Peyer's patch (tissue), 4 donors: ENCODE measurements around the gene NGB.

Experiments
- CTCF ChIP-seq, 6 experiments: fragments of 450-650 bp in 4 of 6; fragments of 200-600 bp in 2 of 6; sonication (generic) in 1 of 6; IDR thresholded peaks; one replicate each; pipeline ENCODE4 v1.5.1; 2017 to 2019; ENCODE audit warnings: antibody characterized with exemption in 6 of 6, mild to moderate bottlenecking in 3 of 6, moderate library complexity in 1 of 6
- POLR2A ChIP-seq, 2 donors: fragments of 450-650 bp; IDR thresholded peaks; one replicate each; pipeline ENCODE4 v1.5.1; 2017; ENCODE audit warnings: antibody characterized with exemption in 2 of 2, mild to moderate bottlenecking in 2 of 2, moderate library complexity in 2 of 2

DNA sequence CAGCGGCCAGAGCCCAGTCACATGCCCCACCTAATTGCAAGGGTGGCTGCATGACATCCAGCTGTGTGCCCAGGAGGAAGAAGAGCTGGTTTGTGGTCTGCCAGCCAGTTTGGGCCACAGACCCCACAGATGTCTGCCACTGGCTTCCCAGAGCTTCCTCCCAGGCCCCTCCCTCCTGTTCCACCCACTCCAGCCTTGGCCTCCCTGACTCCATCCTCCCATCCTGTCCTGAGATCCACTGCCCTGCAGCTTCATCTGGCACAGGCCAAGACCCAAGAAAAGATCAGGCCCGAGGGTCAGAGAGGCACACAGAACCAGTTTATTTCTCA lies 5.9 kb downstream of the NGB start:
- TF ChIP-seq CTCF (IDR thresholded peaks at IDR 0.05) (no peak), POLR2A (IDR thresholded peaks at IDR 0.05) (no peak)
